ENCODE results near the gene UQCR10.

Gene UQCR10

DNA sequence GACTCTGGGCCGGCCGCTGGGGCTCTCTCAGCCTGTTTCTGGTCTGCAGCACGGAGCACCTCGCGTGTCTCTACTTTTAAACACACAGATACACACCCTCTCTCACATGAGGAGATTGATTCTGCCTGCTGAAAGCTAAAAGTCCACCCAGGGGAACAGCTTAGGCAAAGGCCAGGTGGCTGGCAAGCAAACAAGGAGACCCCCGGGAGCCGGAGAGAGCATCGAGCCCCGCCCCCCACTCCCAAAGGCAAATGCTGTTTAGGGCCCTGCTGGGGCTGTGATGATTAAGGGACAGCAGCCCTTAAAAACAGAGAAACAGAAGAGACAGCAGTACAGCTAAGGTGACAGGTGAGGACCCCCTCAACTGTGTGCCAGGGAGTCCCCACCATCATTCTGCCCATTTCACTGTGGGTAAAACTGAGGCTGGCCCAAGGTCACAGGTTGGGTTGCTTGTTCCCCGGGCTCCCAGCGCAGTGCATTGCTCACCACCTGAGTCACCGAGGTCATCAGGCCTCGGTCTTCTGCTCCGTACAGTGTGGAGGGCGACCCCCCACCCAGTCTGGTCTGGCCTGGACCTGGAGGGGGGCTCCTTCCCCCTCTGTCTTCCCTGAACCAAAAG, 40.5 kb upstream of the UQCR10 start:
- no peak overlapping the region for H3K4me3 ChIP-seq (ENCODE audit: low read length)
- H3K36me3 ChIP-seq (ENCODE audit: control insufficient read depth, low read depth, low read length) = no peaks in the 10 kb centered on the region
- H3K4me1 ChIP-seq (ENCODE audit: control insufficient read depth, low read depth, low read length) = peaks cover 3% of the 10 kb centered on the region
- H3K27me3 ChIP-seq (ENCODE audit: control insufficient read depth, insufficient read depth, low read length) = peaks cover 14% of the 10 kb centered on the region
- no peaks in the 10 kb centered on the region for H3K9me3 ChIP-seq (ENCODE audit: control insufficient read depth, low read depth, low read length)
- no peak overlapping the region for H3K27ac ChIP-seq (ENCODE audit: low read length)
- no peak overlapping the region for H3K9ac ChIP-seq (ENCODE audit: low read length)

- Histone ChIP-seq H3K4me3 (ENCODE audit: low read length) (no peak overlapping the region), H3K9me3 (ENCODE audit: control insufficient read depth, low read depth, low read length) (no peaks in the 10 kb centered on the region), H3K4me1 (ENCODE audit: control insufficient read depth, low read depth, low read length) (peaks cover 3% of the 10 kb centered on the region), H3K36me3 (ENCODE audit: control insufficient read depth, low read depth, low read length) (no peaks in the 10 kb centered on the region), H3K9ac (ENCODE audit: low read length) (no peak overlapping the region), H3K27me3 (ENCODE audit: control insufficient read depth, insufficient read depth, low read length) (peaks cover 9% of the 10 kb centered on the region), H3K27ac (ENCODE audit: low read length) (no peak overlapping the region)
Measured at GRCh38 chr22:29727131-29727523, 40.0 kb upstream of the UQCR10 start.

DNA sequence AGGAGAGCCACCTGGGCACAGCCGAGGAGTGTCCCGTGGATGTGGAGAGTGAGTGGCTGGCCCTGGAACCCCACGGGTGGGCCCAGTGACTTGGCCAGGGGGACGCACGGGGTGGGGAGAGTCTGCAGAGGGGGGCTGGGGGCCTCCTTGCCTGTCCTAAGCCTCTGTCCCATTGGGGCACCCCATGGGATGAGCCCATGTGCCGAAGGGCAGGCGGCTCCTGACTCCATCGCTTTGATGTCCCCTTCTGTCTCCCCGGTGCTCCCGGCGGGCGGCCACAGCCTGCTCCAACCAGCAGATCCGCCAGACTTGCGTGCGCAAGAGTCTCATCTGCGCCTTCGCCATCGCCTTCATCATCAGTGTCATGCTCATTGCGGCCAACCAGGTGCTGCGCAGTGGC, 38.0 kb upstream of the UQCR10 start:
- Histone ChIP-seq H3K36me3 (ENCODE audit: control insufficient read depth, low read depth, low read length) (no peaks in the 10 kb centered on the region), H3K4me3 (ENCODE audit: low read length) (no peak overlapping the region), H3K27ac (ENCODE audit: low read length) (no peak overlapping the region)

DNA sequence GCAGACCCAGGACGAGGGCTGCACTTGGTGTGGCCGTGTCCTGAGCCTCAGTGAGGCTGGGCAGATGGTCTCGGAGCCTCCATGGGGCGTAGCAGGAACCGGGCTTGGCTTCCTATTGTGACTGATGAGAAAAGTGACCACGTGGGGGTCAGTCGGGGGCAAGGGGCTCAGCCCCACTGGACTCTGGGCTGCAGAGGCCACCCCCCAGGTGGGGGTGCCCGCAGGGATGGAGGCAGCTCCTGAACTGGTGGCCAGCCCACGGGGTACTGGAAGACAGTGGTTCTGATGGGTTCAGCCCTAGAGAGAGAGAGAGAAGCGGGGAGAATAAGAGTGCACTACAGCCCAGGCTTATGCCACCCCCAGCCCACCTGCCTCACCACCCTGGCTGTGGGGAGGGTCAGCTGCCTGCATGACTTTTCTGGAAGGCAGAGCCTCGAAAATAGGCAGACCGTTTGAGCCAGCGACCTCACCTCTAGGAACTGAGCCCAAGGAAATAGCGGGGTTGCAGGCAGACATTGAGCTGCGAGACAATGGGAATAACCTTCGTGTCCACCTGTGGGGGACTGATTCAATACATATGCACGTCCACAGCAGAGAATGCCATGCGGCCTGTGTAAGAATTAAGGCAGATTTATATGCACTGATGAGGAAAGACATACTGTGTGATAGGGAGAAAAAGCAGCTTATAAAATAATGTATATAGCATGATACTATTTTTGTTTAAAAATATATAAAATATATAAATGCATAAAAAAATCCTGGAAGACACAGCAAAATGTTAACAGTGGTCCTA, 35.9 kb upstream of the UQCR10 start:
- peaks cover 14% of the 10 kb centered on the region for H3K4me1 ChIP-seq (ENCODE audit: control insufficient read depth, low read depth, low read length)
- H3K27me3 ChIP-seq (ENCODE audit: control insufficient read depth, insufficient read depth, low read length) = no peaks in the 10 kb centered on the region
- no peak overlapping the region for H3K4me3 ChIP-seq (ENCODE audit: low read length)
- H3K36me3 ChIP-seq (ENCODE audit: control insufficient read depth, low read depth, low read length) = no peaks in the 10 kb centered on the region
- H3K27ac ChIP-seq (ENCODE audit: low read length) = no peak overlapping the region
- no peak overlapping the region for H3K9ac ChIP-seq (ENCODE audit: low read length)
- no peaks in the 10 kb centered on the region for H3K9me3 ChIP-seq (ENCODE audit: control insufficient read depth, low read depth, low read length)

More for the DNA sequence above, 38.0 kb upstream of the UQCR10 start:
- no peak overlapping the region for H3K9ac ChIP-seq (ENCODE audit: low read length)
- H3K27me3 ChIP-seq (ENCODE audit: control insufficient read depth, insufficient read depth, low read length) = no peaks in the 10 kb centered on the region
- no peaks in the 10 kb centered on the region for H3K9me3 ChIP-seq (ENCODE audit: control insufficient read depth, low read depth, low read length)
- H3K4me1 ChIP-seq (ENCODE audit: control insufficient read depth, low read depth, low read length) = peaks cover 3% of the 10 kb centered on the region

DNA sequence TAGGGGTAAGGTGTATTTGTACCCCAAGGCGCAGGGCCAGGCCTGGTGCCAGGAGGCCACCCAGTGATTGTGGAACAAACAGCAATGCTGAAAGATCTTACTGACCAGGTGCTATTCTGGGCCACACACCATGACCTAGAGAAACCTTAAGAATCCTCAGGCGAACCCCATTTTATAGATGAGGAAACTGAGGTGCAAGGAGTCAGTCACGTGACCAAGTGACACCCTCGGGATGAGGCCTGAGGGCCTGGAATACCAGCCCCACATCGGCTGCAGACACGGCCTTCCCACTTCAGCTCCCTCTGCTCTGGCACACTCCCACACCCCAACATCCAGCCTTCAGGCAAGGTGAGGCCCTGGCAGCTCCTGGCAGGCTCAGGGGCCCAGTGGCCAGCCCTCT, 34.3 kb upstream of the UQCR10 start:
- H3K4me1 ChIP-seq (ENCODE audit: control insufficient read depth, low read depth, low read length) = peaks cover 10% of the 10 kb centered on the region
- no peak overlapping the region for H3K9ac ChIP-seq (ENCODE audit: low read length)

GRCh38 chr22:29733362-29734201, 33.6 kb upstream of the UQCR10 start:
- Histone ChIP-seq H3K27me3 (ENCODE audit: control insufficient read depth, insufficient read depth, low read length) (no peaks in the 10 kb centered on the region), H3K9ac (ENCODE audit: low read length) (no peak overlapping the region), H3K36me3 (ENCODE audit: control insufficient read depth, low read depth, low read length) (no peaks in the 10 kb centered on the region), H3K4me3 (ENCODE audit: low read length) (no peak overlapping the region), H3K27ac (ENCODE audit: low read length) (no peak overlapping the region), H3K9me3 (ENCODE audit: control insufficient read depth, low read depth, low read length) (no peaks in the 10 kb centered on the region), H3K4me1 (ENCODE audit: control insufficient read depth, low read depth, low read length) (peaks cover 10% of the 10 kb centered on the region)

More for the DNA sequence above, 34.3 kb upstream of the UQCR10 start:
- Histone ChIP-seq H3K4me3 (ENCODE audit: low read length) (no peak overlapping the region), H3K9me3 (ENCODE audit: control insufficient read depth, low read depth, low read length) (no peaks in the 10 kb centered on the region), H3K36me3 (ENCODE audit: control insufficient read depth, low read depth, low read length) (no peaks in the 10 kb centered on the region), H3K27ac (ENCODE audit: low read length) (no peak overlapping the region), H3K27me3 (ENCODE audit: control insufficient read depth, insufficient read depth, low read length) (no peaks in the 10 kb centered on the region)

- H3K27me3 ChIP-seq (ENCODE audit: control insufficient read depth, insufficient read depth, low read length) = no peaks in the 10 kb centered on the region
Measured at GRCh38 chr22:29734406-29734805, 32.8 kb upstream of the UQCR10 start.

DNA sequence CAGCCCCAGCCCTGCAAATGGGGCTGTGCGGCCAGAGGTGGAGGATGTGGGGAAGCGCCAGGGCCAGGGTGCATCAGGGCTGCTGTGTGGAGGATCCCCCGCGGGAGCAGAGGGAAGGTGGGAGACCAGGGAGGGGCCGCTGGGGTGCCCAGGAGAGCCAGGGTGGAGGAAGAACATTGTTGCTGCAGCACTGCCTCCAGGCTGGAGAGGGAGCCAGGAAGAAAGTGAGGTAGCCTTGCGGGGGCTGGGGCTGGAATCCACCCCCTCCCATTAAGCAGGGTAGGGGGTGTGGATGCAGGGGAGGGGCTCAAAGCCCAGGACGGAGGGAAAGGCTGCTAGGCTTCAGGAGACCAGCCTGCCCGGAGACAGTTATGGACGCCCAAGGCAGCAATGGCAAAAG, 32.3 kb upstream of the UQCR10 start:
- no peak overlapping the region for H3K4me3 ChIP-seq (ENCODE audit: low read length)
- H3K9ac ChIP-seq (ENCODE audit: low read length) = no peak overlapping the region

More at GRCh38 chr22:29734406-29734805, 32.8 kb upstream of the UQCR10 start:
- H3K9ac ChIP-seq (ENCODE audit: low read length) = no peak overlapping the region
- H3K36me3 ChIP-seq (ENCODE audit: control insufficient read depth, low read depth, low read length) = no peaks in the 10 kb centered on the region
- no peak overlapping the region for H3K27ac ChIP-seq (ENCODE audit: low read length)
- H3K9me3 ChIP-seq (ENCODE audit: control insufficient read depth, low read depth, low read length) = no peaks in the 10 kb centered on the region
- no peak overlapping the region for H3K4me3 ChIP-seq (ENCODE audit: low read length)
- peaks cover 10% of the 10 kb centered on the region for H3K4me1 ChIP-seq (ENCODE audit: control insufficient read depth, low read depth, low read length)

DNA sequence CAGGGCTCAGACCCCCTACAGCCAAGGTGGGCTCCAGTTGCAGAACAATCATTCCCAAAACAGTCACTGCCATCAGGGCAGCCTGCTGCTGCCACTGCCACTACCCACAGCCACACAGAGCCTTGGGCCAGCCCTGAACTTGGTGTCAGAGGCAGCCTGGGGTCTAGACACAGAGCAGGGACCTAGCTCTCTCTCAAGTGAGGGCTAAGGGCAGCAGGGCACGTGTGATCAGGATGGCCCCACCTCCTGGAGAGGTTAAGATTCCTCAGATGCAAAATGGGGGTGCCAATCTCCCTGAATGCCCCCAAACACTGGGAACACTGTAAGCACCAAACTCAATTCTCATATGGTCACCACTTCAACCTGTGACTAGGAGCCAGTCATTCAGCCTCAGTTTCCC, 31.8 kb upstream of the UQCR10 start:
- H3K9ac ChIP-seq (ENCODE audit: low read length) = no peak overlapping the region

More for the DNA sequence above, 32.3 kb upstream of the UQCR10 start:
- H3K27ac ChIP-seq (ENCODE audit: low read length) = no peak overlapping the region
- peaks cover 10% of the 10 kb centered on the region for H3K4me1 ChIP-seq (ENCODE audit: control insufficient read depth, low read depth, low read length)
- no peaks in the 10 kb centered on the region for H3K27me3 ChIP-seq (ENCODE audit: control insufficient read depth, insufficient read depth, low read length)
- no peaks in the 10 kb centered on the region for H3K9me3 ChIP-seq (ENCODE audit: control insufficient read depth, low read depth, low read length)
- no peaks in the 10 kb centered on the region for H3K36me3 ChIP-seq (ENCODE audit: control insufficient read depth, low read depth, low read length)

GRCh38 chr22:29737251-29738117, 29.7 kb upstream of the UQCR10 start:
- no peaks in the 10 kb centered on the region for H3K9me3 ChIP-seq (ENCODE audit: control insufficient read depth, low read depth, low read length)
- no peak overlapping the region for H3K4me3 ChIP-seq (ENCODE audit: low read length)
- H3K27ac ChIP-seq (ENCODE audit: low read length) = no peak overlapping the region
- no peak overlapping the region for H3K9ac ChIP-seq (ENCODE audit: low read length)
- no peaks in the 10 kb centered on the region for H3K36me3 ChIP-seq (ENCODE audit: control insufficient read depth, low read depth, low read length)
- no peaks in the 10 kb centered on the region for H3K27me3 ChIP-seq (ENCODE audit: control insufficient read depth, insufficient read depth, low read length)
- H3K4me1 ChIP-seq (ENCODE audit: control insufficient read depth, low read depth, low read length) = peaks cover 10% of the 10 kb centered on the region

More for the DNA sequence above, 31.8 kb upstream of the UQCR10 start:
- H3K4me3 ChIP-seq (ENCODE audit: low read length) = no peak overlapping the region
- H3K27ac ChIP-seq (ENCODE audit: low read length) = no peak overlapping the region
- H3K36me3 ChIP-seq (ENCODE audit: control insufficient read depth, low read depth, low read length) = no peaks in the 10 kb centered on the region
- peaks cover 10% of the 10 kb centered on the region for H3K4me1 ChIP-seq (ENCODE audit: control insufficient read depth, low read depth, low read length)
- no peaks in the 10 kb centered on the region for H3K27me3 ChIP-seq (ENCODE audit: control insufficient read depth, insufficient read depth, low read length)
- no peaks in the 10 kb centered on the region for H3K9me3 ChIP-seq (ENCODE audit: control insufficient read depth, low read depth, low read length)
